Coronary artery (tissue), 2 donors: Measurements from ENCODE around the gene UTP4.

Source experiments
- DNase-seq: peaks from one replicate; pipeline ENCODE4 v3.0.0-alpha.2; 2017; ENCODE audit warnings: low spot score
- H3K27ac ChIP-seq, 2 donors: fragments of 200-600 bp; sonication (generic); one replicate each; pipeline ENCODE4 v1.5.1; 2016 to 2019
- H3K4me3 ChIP-seq: fragments of 200-600 bp; sonication (generic); 2 replicates; pipeline ENCODE4 v1.5.1; 2016; ENCODE audit warnings: mild to moderate bottlenecking, moderate library complexity
- TF ChIP-seq, protein P1 (sequence below): fragments of 200-600 bp; sonication (generic); IDR thresholded peaks from one replicate; pipeline ENCODE4 v1.5.1; 2019; ENCODE audit warnings: antibody characterized with exemption

UTP4 gene

GRCh38 chr16:69106491-69107315 lies 25.7 kb upstream of the UTP4 start:
- Histone ChIP-seq H3K27ac (no peak overlapping the region), H3K4me3 (peak overlapping the region; percentile 65)
- DNase-seq: no peak
- TF ChIP-seq, protein P1, sequence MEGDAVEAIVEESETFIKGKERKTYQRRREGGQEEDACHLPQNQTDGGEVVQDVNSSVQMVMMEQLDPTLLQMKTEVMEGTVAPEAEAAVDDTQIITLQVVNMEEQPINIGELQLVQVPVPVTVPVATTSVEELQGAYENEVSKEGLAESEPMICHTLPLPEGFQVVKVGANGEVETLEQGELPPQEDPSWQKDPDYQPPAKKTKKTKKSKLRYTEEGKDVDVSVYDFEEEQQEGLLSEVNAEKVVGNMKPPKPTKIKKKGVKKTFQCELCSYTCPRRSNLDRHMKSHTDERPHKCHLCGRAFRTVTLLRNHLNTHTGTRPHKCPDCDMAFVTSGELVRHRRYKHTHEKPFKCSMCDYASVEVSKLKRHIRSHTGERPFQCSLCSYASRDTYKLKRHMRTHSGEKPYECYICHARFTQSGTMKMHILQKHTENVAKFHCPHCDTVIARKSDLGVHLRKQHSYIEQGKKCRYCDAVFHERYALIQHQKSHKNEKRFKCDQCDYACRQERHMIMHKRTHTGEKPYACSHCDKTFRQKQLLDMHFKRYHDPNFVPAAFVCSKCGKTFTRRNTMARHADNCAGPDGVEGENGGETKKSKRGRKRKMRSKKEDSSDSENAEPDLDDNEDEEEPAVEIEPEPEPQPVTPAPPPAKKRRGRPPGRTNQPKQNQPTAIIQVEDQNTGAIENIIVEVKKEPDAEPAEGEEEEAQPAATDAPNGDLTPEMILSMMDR: no peak

DNA sequence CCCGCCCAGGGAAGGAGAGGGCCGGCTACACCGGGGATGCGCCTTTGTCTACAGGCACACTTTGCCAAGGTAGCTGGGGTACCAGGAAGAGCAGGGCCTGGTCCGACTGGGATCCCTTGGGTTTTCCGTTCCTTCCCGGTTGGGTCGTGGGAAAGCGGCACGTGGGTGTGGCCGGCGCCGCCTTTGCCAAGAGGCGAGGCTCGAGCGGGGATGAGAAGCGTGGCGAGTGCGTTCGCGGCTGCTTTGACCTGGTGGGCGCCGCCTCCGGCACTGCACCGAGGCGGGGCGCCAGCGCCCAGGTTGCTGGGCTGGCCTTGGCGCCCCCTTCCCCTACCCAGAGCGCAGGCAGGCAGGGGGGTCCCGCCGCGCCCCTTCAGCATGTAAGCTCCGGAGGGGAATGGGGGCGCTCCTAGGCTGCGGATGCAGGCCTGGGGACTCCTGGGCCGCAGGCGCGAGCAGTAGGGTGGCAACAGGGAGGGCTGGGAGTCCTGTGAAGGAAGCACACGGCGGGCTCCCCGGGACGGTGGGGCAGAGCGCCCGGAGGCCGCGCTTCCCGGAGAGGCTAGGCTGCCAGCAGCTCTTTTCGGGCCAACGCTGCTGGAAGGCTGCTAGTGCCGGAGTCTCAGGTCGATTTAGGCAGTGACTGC lies 25.0 kb upstream of the UTP4 start:
- no peak for DNase-seq

GRCh38 chr16:69108064-69108904 lies 24.2 kb upstream of the UTP4 start:
- peak overlapping the region; percentile 65 for H3K4me3 ChIP-seq
- no peak for DNase-seq
- TF ChIP-seq, protein P1: no peak
- H3K27ac ChIP-seq: no peak overlapping the region

More for the DNA sequence above, 25.0 kb upstream of the UTP4 start:
- TF ChIP-seq, protein P1: no peak
- Histone ChIP-seq H3K27ac (no peak overlapping the region), H3K4me3 (peak overlapping the region; percentile 65)

DNA sequence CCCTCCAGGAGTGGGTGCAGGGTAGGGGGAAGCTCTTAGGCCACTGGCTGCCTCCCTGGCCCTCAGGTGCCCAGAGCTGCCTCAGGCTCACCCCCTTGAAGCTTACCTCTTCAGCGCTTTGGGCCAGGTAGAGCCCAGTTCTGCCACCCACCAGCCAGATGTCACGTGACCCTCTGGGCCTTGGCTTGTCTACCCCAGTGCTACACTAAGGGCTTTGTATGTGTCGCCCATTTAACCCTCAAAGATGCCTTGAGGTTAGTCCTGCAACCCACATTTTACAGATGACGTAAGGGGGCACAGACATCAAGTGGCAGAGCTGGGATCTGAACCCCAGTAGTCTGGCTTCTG lies 23.6 kb upstream of the UTP4 start:
- TF ChIP-seq, protein P1: no peak
- DNase-seq: no peak
- H3K4me3 ChIP-seq: no peak overlapping the region
- H3K27ac ChIP-seq: no peak overlapping the region

GRCh38 chr16:69109486-69110270 lies 22.8 kb upstream of the UTP4 start:
- DNase-seq: no peak
- TF ChIP-seq, protein P1: no peak
- Histone ChIP-seq H3K27ac (no peak overlapping the region), H3K4me3 (no peak overlapping the region)

- TF ChIP-seq, protein P1: no peak
- no peak overlapping the region for H3K27ac ChIP-seq
- no peak for DNase-seq
- no peak overlapping the region for H3K4me3 ChIP-seq
Observed at GRCh38 chr16:69110406-69110805, 22.0 kb upstream of the UTP4 start.
